Stomach smooth muscle (tissue), 2 donors: ENCODE measurements around the gene DRICH1.
"Not testable (repeated sequence)": the region's sequence is repeated elsewhere in the genome, so short reads cannot be mapped to it uniquely, and the experiment has no call there.

ENCODE experiments used
- H3K27ac ChIP-seq: one replicate; pipeline ENCODE4 v1.7.0; 2013; ENCODE audit warnings: mild to moderate bottlenecking, low read length, inconsistent platforms
- H3K27me3 ChIP-seq, 2 donors: one replicate each; pipeline ENCODE4 v1.7.0; 2013; ENCODE audit warnings: low read length in 2 of 2; ENCODE audit not compliant: insufficient read depth in 2 of 2, control insufficient read depth in 1 of 2
- H3K36me3 ChIP-seq, 2 donors: one replicate each; pipeline ENCODE4 v1.7.0; 2013; ENCODE audit warnings: low read length in 2 of 2; ENCODE audit not compliant: control insufficient read depth in 2 of 2, insufficient read depth in 2 of 2
- H3K4me1 ChIP-seq: one replicate; pipeline ENCODE4 v1.7.0; 2013; ENCODE audit warnings: low read length; ENCODE audit not compliant: control insufficient read depth, insufficient read depth
- H3K4me3 ChIP-seq, 2 donors: one replicate each; pipeline ENCODE4 v1.7.0; 2013; ENCODE audit warnings: low read length in 2 of 2
- H3K9ac ChIP-seq, 2 donors: one replicate each; pipeline ENCODE4 v1.7.0; 2013; ENCODE audit warnings: low read length in 2 of 2, mild to moderate bottlenecking in 1 of 2
- H3K9me3 ChIP-seq, 2 donors: one replicate each; pipeline ENCODE4 v1.7.0; 2013; ENCODE audit warnings: low read length in 2 of 2; ENCODE audit not compliant: control insufficient read depth in 2 of 2
- donor health status: healthy.
- donor health status: Pancreatic carcinoma.

Gene DRICH1

GRCh38 chr22:23565915-23566704, 66.0 kb downstream of the DRICH1 start:
- Histone ChIP-seq H3K4me3 (peak overlapping the region; percentile 50 to 67), H3K9ac (no peak overlapping the region)

DNA sequence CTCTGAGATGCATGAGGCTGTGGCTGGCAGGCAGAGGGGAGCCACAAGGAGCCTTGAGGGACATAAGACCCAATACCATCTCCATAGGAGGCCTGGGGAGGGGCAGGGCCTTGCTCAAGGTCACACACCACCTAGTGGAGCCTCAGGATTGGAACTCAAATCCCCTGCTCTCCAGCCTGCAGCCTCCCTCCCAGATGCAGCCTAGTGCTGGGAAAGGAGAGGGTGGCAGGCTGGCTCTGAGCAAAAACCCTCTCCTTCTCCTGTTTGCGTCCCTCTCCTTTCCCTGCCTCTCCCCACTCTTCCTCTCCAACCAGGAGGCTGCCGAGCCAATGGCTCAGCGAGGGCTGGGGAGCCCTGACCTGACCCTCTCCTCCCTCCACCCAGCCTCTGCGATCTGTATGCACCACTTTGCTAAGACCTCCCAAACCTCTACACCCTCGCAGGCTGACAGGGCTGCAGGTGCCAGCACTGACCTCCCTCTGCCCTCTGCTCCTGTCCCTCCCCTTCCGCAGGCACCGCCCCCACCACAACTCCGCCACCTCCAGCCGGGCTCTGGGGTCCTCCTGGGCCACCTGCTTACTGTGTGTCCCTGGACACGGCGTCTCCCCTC, 66.7 kb downstream of the DRICH1 start:
- Histone ChIP-seq H3K36me3 (no peaks in the 10 kb centered on the region), H3K4me1 (peaks cover 11% of the 10 kb centered on the region), H3K27me3 (peaks cover 24 to 25% of the 10 kb centered on the region in 2 donors), H3K9ac (no peak overlapping the region), H3K4me3 (peak overlapping the region; percentile 50 to 67), H3K9me3 (no peaks in the 10 kb centered on the region), H3K27ac (no peak overlapping the region)

More at GRCh38 chr22:23565915-23566704, 66.0 kb downstream of the DRICH1 start:
- Histone ChIP-seq H3K4me1 (peaks cover 11% of the 10 kb centered on the region), H3K9me3 (no peaks in the 10 kb centered on the region), H3K36me3 (no peaks in the 10 kb centered on the region), H3K27me3 (peaks cover 24 to 25% of the 10 kb centered on the region in 2 donors), H3K27ac (no peak overlapping the region)

DNA sequence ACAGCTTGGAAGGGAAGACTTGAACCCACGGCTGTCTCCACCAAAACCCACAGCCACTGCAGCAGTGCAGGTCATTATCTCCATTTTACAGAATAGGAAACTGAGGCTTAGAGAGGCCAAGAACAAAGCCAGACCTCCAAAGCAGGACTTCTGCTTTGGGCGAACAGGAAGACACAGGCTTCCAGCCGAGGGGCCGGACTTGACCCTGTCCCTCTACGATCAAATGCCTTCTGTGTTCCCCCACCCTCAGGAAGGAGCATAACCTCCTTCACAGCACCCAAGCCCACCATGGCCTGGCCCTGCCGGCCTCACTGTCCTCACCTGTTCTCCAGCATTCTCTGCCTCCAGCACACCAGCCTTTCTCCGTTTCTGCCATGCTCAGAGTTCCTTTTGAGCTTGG, 67.8 kb downstream of the DRICH1 start:
- Histone ChIP-seq H3K9me3 (no peaks in the 10 kb centered on the region), H3K9ac (no peak overlapping the region), H3K27ac (no peak overlapping the region), H3K36me3 (no peaks in the 10 kb centered on the region), H3K27me3 (peaks cover 24 to 25% of the 10 kb centered on the region in 2 donors), H3K4me1 (peaks cover 11% of the 10 kb centered on the region), H3K4me3 (no peak overlapping the region)

DNA sequence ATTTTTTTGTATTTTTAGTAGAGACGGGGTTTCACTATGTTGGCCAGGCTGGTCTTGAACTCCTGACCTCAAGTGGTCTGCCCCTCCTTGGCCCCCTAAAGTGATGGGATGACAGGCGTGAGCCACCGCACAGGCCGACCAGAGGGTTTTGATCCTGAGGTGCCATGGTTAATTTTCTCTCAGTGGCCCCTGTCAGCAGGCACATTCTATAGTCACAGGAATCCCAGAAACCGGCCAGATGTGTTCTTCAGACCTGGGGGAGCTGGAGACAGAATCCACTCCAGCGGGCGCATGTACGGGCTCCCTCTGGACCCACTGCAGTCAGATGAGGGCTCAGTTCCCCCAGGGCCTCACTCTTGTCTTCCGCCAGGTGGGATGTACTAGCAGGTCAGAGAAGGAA, 69.0 kb downstream of the DRICH1 start:
- Histone ChIP-seq H3K4me1 (peaks cover 11% of the 10 kb centered on the region), H3K27ac (no peak overlapping the region), H3K9me3 (no peaks in the 10 kb centered on the region), H3K9ac (no peak overlapping the region), H3K4me3 (no peak overlapping the region), H3K36me3 (no peaks in the 10 kb centered on the region), H3K27me3 (peaks cover 24 to 25% of the 10 kb centered on the region in 2 donors)

- no peak overlapping the region for H3K9ac ChIP-seq
- H3K36me3 ChIP-seq: no peaks in the 10 kb centered on the region
- H3K4me1 ChIP-seq: peaks cover 11% of the 10 kb centered on the region
- H3K9me3 ChIP-seq: no peaks in the 10 kb centered on the region
- peaks cover 22 to 27% of the 10 kb centered on the region in 2 donors for H3K27me3 ChIP-seq
- H3K4me3 ChIP-seq: no peak overlapping the region
- H3K27ac ChIP-seq: no peak overlapping the region
These were observed 69.9 kb downstream of the DRICH1 start for GRCh38 chr22:23562186-23562585.

GRCh38 chr22:23561025-23561510, 71.1 kb downstream of the DRICH1 start:
- H3K9me3 ChIP-seq, H3K36me3 ChIP-seq, H3K4me1 ChIP-seq, H3K9ac ChIP-seq, H3K27ac ChIP-seq, H3K4me3 ChIP-seq: not testable (repeated sequence)
- H3K27me3 ChIP-seq: peaks cover 20 to 23% of the 10 kb centered on the region in 2 donors

DNA sequence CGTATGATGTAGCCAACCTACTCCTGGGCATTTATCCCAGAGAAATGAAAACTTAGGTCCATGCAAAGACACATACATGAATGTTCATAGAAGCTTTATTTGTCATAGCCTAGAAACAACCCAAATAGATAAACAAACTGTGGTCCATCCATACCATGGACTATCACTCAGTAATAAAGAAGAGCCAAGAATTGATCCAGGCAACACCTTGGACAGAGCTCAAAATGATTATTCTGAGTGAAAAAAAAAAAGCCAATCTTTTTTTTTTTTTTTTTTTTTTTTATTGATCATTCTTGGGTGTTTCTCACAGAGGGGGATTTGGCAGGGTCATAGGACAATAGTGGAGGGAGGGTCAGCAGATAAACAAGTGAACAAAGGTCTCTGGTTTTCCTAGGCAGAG, 71.9 kb downstream of the DRICH1 start:
- not testable (repeated sequence) for H3K27ac ChIP-seq, H3K9ac ChIP-seq, H3K9me3 ChIP-seq, H3K4me3 ChIP-seq, H3K36me3 ChIP-seq, H3K4me1 ChIP-seq
- H3K27me3 ChIP-seq: peaks cover 16 to 18% of the 10 kb centered on the region in 2 donors
